ENCODE measurements around the gene C2CD2L. TPM values are rescaled to one million over a fixed set of nuclear protein-coding genes. Genes with fewer than 3 reads are reported as not detected.

Gene C2CD2L
- total and polyA plus RNA-seq, 2 of the 13 experiments (the other 11 are each of a cell fraction or from before 2014, with no cell fraction given), result 3.7 to 5.5 TPM

DNA sequence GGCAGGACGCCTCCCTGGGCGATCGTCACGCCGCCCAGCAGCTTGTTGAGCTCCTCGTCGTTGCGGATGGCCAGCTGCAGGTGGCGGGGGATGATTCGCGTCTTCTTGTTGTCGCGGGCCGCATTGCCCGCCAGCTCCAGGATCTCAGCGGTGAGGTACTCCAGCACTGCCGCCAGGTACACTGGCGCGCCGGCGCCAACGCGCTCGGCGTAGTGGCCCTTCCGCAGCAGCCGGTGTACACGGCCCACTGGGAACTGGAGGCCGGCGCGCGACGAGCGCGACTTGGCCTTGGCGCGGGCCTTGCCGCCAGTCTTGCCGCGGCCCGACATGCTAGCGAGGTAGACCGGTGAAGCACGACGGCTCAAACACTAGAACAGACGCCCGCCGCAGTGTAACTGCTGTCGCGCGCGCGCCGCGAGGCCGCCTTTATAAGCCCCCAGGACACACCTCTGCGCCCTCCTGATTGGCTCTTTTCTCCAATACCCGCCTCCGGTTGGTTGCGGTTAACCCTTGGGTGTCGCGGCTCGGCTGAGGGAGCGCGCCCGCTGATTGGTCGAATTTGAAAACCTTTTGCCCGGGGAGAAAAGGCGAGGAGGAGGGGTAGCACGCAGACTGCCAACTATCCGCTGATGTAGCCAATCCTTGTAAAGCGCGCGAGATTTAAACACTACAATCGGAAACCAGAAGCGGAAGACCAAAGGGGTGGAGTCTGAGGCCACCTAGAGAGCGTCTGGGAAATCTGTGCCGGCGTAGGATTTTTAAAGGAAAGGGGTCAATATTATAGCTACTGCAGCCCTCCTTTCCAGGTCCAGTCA, 11.9 kb upstream of the C2CD2L start (continued):
- TF ChIP-seq, protein P1, sequence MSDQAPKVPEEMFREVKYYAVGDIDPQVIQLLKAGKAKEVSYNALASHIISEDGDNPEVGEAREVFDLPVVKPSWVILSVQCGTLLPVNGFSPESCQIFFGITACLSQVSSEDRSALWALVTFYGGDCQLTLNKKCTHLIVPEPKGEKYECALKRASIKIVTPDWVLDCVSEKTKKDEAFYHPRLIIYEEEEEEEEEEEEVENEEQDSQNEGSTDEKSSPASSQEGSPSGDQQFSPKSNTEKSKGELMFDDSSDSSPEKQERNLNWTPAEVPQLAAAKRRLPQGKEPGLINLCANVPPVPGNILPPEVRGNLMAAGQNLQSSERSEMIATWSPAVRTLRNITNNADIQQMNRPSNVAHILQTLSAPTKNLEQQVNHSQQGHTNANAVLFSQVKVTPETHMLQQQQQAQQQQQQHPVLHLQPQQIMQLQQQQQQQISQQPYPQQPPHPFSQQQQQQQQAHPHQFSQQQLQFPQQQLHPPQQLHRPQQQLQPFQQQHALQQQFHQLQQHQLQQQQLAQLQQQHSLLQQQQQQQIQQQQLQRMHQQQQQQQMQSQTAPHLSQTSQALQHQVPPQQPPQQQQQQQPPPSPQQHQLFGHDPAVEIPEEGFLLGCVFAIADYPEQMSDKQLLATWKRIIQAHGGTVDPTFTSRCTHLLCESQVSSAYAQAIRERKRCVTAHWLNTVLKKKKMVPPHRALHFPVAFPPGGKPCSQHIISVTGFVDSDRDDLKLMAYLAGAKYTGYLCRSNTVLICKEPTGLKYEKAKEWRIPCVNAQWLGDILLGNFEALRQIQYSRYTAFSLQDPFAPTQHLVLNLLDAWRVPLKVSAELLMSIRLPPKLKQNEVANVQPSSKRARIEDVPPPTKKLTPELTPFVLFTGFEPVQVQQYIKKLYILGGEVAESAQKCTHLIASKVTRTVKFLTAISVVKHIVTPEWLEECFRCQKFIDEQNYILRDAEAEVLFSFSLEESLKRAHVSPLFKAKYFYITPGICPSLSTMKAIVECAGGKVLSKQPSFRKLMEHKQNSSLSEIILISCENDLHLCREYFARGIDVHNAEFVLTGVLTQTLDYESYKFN (CRISPR knock-in tag; conservative IDR thresholded peaks at IDR 0.05), result peak; percentile 49
- TF ChIP-seq, protein P2, sequence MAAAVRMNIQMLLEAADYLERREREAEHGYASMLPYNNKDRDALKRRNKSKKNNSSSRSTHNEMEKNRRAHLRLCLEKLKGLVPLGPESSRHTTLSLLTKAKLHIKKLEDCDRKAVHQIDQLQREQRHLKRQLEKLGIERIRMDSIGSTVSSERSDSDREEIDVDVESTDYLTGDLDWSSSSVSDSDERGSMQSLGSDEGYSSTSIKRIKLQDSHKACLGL (CRISPR knock-in tag; IDR thresholded peaks at IDR 0.05), result peak; percentile 91
- TF ChIP-seq STAT5B (CRISPR knock-in tag; IDR thresholded peaks at IDR 0.05) (peak; percentile 61; the same call in 1 of the 2 replicates), HDAC1 (CRISPR knock-in tag; IDR thresholded peaks at IDR 0.05) (peak; percentile 82), AHR (CRISPR knock-in tag; IDR thresholded peaks at IDR 0.05) (no peak), ARHGAP35 (CRISPR knock-in tag; IDR thresholded peaks at IDR 0.05; ENCODE audit: borderline replicate concordance) (peak; percentile 97; the same call in 1 of the 2 replicates), MAZ (IDR thresholded peaks at IDR 0.05; ENCODE audit: borderline replicate concordance, low read depth, low read length) (peak; percentile 77; the same call in 1 of the 2 replicates), MAZ (CRISPR knock-in tag; IDR thresholded peaks at IDR 0.05; ENCODE audit: low read depth) (peak; percentile 93), TGIF2 (CRISPR knock-in tag; IDR thresholded peaks at IDR 0.05) (peak; percentile 55; the same call in 1 of the 2 replicates), HDAC2 (CRISPR knock-in tag; IDR thresholded peaks at IDR 0.05) (peak; percentile 62), ZNF367 (CRISPR knock-in tag; IDR thresholded peaks at IDR 0.05; ENCODE audit: borderline replicate concordance) (no peak), MTA3 (CRISPR knock-in tag; IDR thresholded peaks at IDR 0.05) (no peak), HMG20A (CRISPR knock-in tag; IDR thresholded peaks at IDR 0.05; ENCODE audit: borderline replicate concordance) (no peak), IKZF4 (CRISPR knock-in tag; IDR thresholded peaks at IDR 0.05; ENCODE audit: borderline replicate concordance, low read depth, not compliant biosample characterization) (peak; percentile 98), ZNF24 (IDR thresholded peaks at IDR 0.05) (no peak), KDM2A (CRISPR knock-in tag; IDR thresholded peaks at IDR 0.05; ENCODE audit: borderline replicate concordance, low read depth) (peak; percentile 99), ZNF556 (CRISPR knock-in tag; IDR thresholded peaks at IDR 0.05; ENCODE audit: borderline replicate concordance) (peak; percentile 74; the same call in 1 of the 2 replicates), ZNF225 (CRISPR knock-in tag; IDR thresholded peaks at IDR 0.05) (peak; percentile 85), ZNF264 (CRISPR knock-in tag; IDR thresholded peaks at IDR 0.05) (peak; percentile 25; the same call in 1 of the 2 replicates), GZF1 (CRISPR knock-in tag; IDR thresholded peaks at IDR 0.05) (0 out of 2 replicates have a peak, but pooled peaks have one; percentile 68), ZSCAN12 (CRISPR knock-in tag; IDR thresholded peaks at IDR 0.05) (no peak; the same call in 1 of the 2 replicates)
- TF ChIP-seq, protein P3, sequence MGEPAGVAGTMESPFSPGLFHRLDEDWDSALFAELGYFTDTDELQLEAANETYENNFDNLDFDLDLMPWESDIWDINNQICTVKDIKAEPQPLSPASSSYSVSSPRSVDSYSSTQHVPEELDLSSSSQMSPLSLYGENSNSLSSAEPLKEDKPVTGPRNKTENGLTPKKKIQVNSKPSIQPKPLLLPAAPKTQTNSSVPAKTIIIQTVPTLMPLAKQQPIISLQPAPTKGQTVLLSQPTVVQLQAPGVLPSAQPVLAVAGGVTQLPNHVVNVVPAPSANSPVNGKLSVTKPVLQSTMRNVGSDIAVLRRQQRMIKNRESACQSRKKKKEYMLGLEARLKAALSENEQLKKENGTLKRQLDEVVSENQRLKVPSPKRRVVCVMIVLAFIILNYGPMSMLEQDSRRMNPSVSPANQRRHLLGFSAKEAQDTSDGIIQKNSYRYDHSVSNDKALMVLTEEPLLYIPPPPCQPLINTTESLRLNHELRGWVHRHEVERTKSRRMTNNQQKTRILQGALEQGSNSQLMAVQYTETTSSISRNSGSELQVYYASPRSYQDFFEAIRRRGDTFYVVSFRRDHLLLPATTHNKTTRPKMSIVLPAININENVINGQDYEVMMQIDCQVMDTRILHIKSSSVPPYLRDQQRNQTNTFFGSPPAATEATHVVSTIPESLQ (CRISPR knock-in tag; conservative IDR thresholded peaks at IDR 0.05), result 0 out of 2 replicates have a peak, but pooled peaks have one; percentile 39
- TF ChIP-seq, protein P4, sequence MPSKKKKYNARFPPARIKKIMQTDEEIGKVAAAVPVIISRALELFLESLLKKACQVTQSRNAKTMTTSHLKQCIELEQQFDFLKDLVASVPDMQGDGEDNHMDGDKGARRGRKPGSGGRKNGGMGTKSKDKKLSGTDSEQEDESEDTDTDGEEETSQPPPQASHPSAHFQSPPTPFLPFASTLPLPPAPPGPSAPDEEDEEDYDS (CRISPR knock-in tag; IDR thresholded peaks at IDR 0.05), result peak; percentile 99

Measured in HepG2 (cell line).